ENCODE data around the gene TNFRSF12A.

TNFRSF12A gene

GRCh38 chr16:3017794-3018506 lies 2.2 kb upstream of the TNFRSF12A start, which contains the start of gene CLDN6:
Gene CLDN6 (minus strand): TSS chr16:3018183. CDS start chr16:3016021, 2,162 bp downstream.
- Histone ChIP-seq H3K36me3 (ENCODE audit: control insufficient read depth, insufficient read depth, low read length) (no peaks in the 10 kb centered on the region), H3K27me3 (ENCODE audit: control insufficient read depth, insufficient read depth, low read length) (peaks cover 5% of the 10 kb centered on the region), H3K4me1 (ENCODE audit: control insufficient read depth, insufficient read depth, low read length) (peaks cover 14% of the 10 kb centered on the region), H3K27ac (ENCODE audit: low read depth, low read length) (no peak within 1 kb of the TSS), H3K4me3 (ENCODE audit: low read length) (no peak within 1 kb of the TSS), H3K9ac (ENCODE audit: low read length) (no peak within 1 kb of the TSS)

- no peak overlapping the region for H3K27ac ChIP-seq (ENCODE audit: low read depth, low read length)
- H3K9ac ChIP-seq (ENCODE audit: low read length), result no peak overlapping the region
- peaks cover 14% of the 10 kb centered on the region for H3K4me1 ChIP-seq (ENCODE audit: control insufficient read depth, insufficient read depth, low read length)
These were observed 448 bp upstream of the TNFRSF12A start for GRCh38 chr16:3019594-3020246.

GRCh38 chr16:3020604-3021448 lies 658 bp downstream of the TNFRSF12A start:
- Histone ChIP-seq H3K27me3 (ENCODE audit: control insufficient read depth, insufficient read depth, low read length) (peaks cover 5% of the 10 kb centered on the region), H3K9ac (ENCODE audit: low read length) (peak overlapping the region; percentile 1), H3K36me3 (ENCODE audit: control insufficient read depth, insufficient read depth, low read length) (no peaks in the 10 kb centered on the region), H3K27ac (ENCODE audit: low read depth, low read length) (peak overlapping the region; percentile 93), H3K4me3 (ENCODE audit: low read length) (peak overlapping the region; percentile 71), H3K4me1 (ENCODE audit: control insufficient read depth, insufficient read depth, low read length) (peaks cover 14% of the 10 kb centered on the region)

More at GRCh38 chr16:3019594-3020246, 448 bp upstream of the TNFRSF12A start:
- H3K36me3 ChIP-seq (ENCODE audit: control insufficient read depth, insufficient read depth, low read length), result no peaks in the 10 kb centered on the region
- peak overlapping the region; percentile 61 for H3K4me3 ChIP-seq (ENCODE audit: low read length)
- peaks cover 5% of the 10 kb centered on the region for H3K27me3 ChIP-seq (ENCODE audit: control insufficient read depth, insufficient read depth, low read length)

GRCh38 chr16:3021449-3022207 lies 1.5 kb downstream of the TNFRSF12A start:
- Histone ChIP-seq H3K27ac (ENCODE audit: low read depth, low read length) (peak overlapping the region; percentile 93), H3K4me1 (ENCODE audit: control insufficient read depth, insufficient read depth, low read length) (peaks cover 14% of the 10 kb centered on the region), H3K9ac (ENCODE audit: low read length) (peak overlapping the region; percentile 7), H3K36me3 (ENCODE audit: control insufficient read depth, insufficient read depth, low read length) (no peaks in the 10 kb centered on the region), H3K4me3 (ENCODE audit: low read length) (peak overlapping the region; percentile 71), H3K27me3 (ENCODE audit: control insufficient read depth, insufficient read depth, low read length) (no peaks in the 10 kb centered on the region)

GRCh38 chr16:3022208-3022683 lies 2.1 kb downstream of the TNFRSF12A start:
- H3K27ac ChIP-seq (ENCODE audit: low read depth, low read length), result peak overlapping the region; percentile 94
- H3K36me3 ChIP-seq (ENCODE audit: control insufficient read depth, insufficient read depth, low read length), result no peaks in the 10 kb centered on the region
- H3K4me3 ChIP-seq (ENCODE audit: low read length), result peak overlapping the region; percentile 76

GRCh38 chr16:3022684-3023414 lies 2.7 kb downstream of the TNFRSF12A start:
- peak overlapping the region; percentile 94 for H3K27ac ChIP-seq (ENCODE audit: low read depth, low read length)
- no peaks in the 10 kb centered on the region for H3K27me3 ChIP-seq (ENCODE audit: control insufficient read depth, insufficient read depth, low read length)
- no peaks in the 10 kb centered on the region for H3K36me3 ChIP-seq (ENCODE audit: control insufficient read depth, insufficient read depth, low read length)
- H3K9ac ChIP-seq (ENCODE audit: low read length), result peak overlapping the region; percentile 1
- peaks cover 14% of the 10 kb centered on the region for H3K4me1 ChIP-seq (ENCODE audit: control insufficient read depth, insufficient read depth, low read length)
- H3K4me3 ChIP-seq (ENCODE audit: low read length), result peak overlapping the region; percentile 76

More at GRCh38 chr16:3022208-3022683, 2.1 kb downstream of the TNFRSF12A start:
- Histone ChIP-seq H3K9ac (ENCODE audit: low read length) (no peak overlapping the region), H3K27me3 (ENCODE audit: control insufficient read depth, insufficient read depth, low read length) (no peaks in the 10 kb centered on the region), H3K4me1 (ENCODE audit: control insufficient read depth, insufficient read depth, low read length) (peaks cover 14% of the 10 kb centered on the region)

GRCh38 chr16:3023415-3023668 lies 3.2 kb downstream of the TNFRSF12A start:
- peak overlapping the region; percentile 1 for H3K9ac ChIP-seq (ENCODE audit: low read length)
- H3K4me3 ChIP-seq (ENCODE audit: low read length), result peak overlapping the region; percentile 76
- peaks cover 14% of the 10 kb centered on the region for H3K4me1 ChIP-seq (ENCODE audit: control insufficient read depth, insufficient read depth, low read length)
- H3K36me3 ChIP-seq (ENCODE audit: control insufficient read depth, insufficient read depth, low read length), result no peaks in the 10 kb centered on the region
- no peaks in the 10 kb centered on the region for H3K27me3 ChIP-seq (ENCODE audit: control insufficient read depth, insufficient read depth, low read length)
- H3K27ac ChIP-seq (ENCODE audit: low read depth, low read length), result peak overlapping the region; percentile 94

GRCh38 chr16:3023669-3024478 lies 3.7 kb downstream of the TNFRSF12A start, which contains the start of the genes HCFC1R1 and THOC6:
Gene HCFC1R1 (minus strand): TSS chr16:3023942. CDS start chr16:3023941, 1 bp downstream.
Gene THOC6 (plus strand): TSS chr16:3024035. CDS start chr16:3024327, 292 bp downstream.
- peak within 1 kb of the TSS; percentile 76 for H3K4me3 ChIP-seq (ENCODE audit: low read length)
- peak within 1 kb of the TSS; percentile 94 for H3K27ac ChIP-seq (ENCODE audit: low read depth, low read length)
- peaks cover 4% of the 10 kb centered on the region for H3K27me3 ChIP-seq (ENCODE audit: control insufficient read depth, insufficient read depth, low read length)
- peaks cover 16% of the 10 kb centered on the region for H3K4me1 ChIP-seq (ENCODE audit: control insufficient read depth, insufficient read depth, low read length)
- peak within 1 kb of the TSS; percentile 59 for H3K9ac ChIP-seq (ENCODE audit: low read length)
- peaks cover 2% of the 10 kb centered on the region for H3K36me3 ChIP-seq (ENCODE audit: control insufficient read depth, insufficient read depth, low read length)

- H3K4me3 ChIP-seq (ENCODE audit: low read length), result no peak overlapping the region
- peaks cover 11% of the 10 kb centered on the region for H3K27me3 ChIP-seq (ENCODE audit: control insufficient read depth, insufficient read depth, low read length)
- H3K36me3 ChIP-seq (ENCODE audit: control insufficient read depth, insufficient read depth, low read length), result peaks cover 4% of the 10 kb centered on the region
- H3K27ac ChIP-seq (ENCODE audit: low read depth, low read length), result no peak overlapping the region
- H3K9ac ChIP-seq (ENCODE audit: low read length), result no peak overlapping the region
- peaks cover 16% of the 10 kb centered on the region for H3K4me1 ChIP-seq (ENCODE audit: control insufficient read depth, insufficient read depth, low read length)
These were observed 5.1 kb downstream of the TNFRSF12A start for GRCh38 chr16:3025032-3026002.

GRCh38 chr16:3026003-3026378 lies 5.8 kb downstream of the TNFRSF12A start:
- Histone ChIP-seq H3K36me3 (ENCODE audit: control insufficient read depth, insufficient read depth, low read length) (peaks cover 4% of the 10 kb centered on the region), H3K9ac (ENCODE audit: low read length) (no peak overlapping the region), H3K27me3 (ENCODE audit: control insufficient read depth, insufficient read depth, low read length) (peaks cover 11% of the 10 kb centered on the region), H3K4me1 (ENCODE audit: control insufficient read depth, insufficient read depth, low read length) (peaks cover 16% of the 10 kb centered on the region), H3K4me3 (ENCODE audit: low read length) (no peak overlapping the region), H3K27ac (ENCODE audit: low read depth, low read length) (no peak overlapping the region)
